ENCODE results near the gene MRAP.

The MRAP gene

DNA sequence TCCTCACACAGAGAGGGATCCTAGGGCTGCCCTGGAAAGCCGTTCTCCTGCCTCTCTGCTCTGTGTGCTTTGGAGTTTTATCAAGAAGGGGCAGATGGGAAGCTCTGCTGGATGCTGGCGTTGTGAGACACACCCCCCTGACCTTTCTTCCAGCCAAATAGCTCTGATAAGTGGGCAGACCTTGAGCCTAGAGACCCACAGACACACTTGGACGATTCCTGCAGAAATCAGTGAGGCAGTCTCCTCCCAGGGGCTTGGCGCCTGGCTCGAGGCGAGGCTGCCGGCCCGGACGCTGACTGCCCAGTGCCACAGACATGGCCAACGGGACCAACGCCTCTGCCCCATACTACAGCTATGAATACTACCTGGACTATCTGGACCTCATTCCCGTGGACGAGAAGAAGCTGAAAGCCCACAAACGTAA is at the start of gene MRAP:
MRAP (plus strand) TSS at position 198 of the 424 bp plus-strand sequence; CDS start at position 315, 117 bp downstream.
- TF ChIP-seq, protein P1, sequence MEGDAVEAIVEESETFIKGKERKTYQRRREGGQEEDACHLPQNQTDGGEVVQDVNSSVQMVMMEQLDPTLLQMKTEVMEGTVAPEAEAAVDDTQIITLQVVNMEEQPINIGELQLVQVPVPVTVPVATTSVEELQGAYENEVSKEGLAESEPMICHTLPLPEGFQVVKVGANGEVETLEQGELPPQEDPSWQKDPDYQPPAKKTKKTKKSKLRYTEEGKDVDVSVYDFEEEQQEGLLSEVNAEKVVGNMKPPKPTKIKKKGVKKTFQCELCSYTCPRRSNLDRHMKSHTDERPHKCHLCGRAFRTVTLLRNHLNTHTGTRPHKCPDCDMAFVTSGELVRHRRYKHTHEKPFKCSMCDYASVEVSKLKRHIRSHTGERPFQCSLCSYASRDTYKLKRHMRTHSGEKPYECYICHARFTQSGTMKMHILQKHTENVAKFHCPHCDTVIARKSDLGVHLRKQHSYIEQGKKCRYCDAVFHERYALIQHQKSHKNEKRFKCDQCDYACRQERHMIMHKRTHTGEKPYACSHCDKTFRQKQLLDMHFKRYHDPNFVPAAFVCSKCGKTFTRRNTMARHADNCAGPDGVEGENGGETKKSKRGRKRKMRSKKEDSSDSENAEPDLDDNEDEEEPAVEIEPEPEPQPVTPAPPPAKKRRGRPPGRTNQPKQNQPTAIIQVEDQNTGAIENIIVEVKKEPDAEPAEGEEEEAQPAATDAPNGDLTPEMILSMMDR (IDR thresholded peaks at IDR 0.05; ENCODE audit: insufficient read depth, missing control alignments): no peak
- FAIRE-seq (no peak), DNase-seq (ENCODE audit: insufficient read length, low spot score) (no peak)

DNA sequence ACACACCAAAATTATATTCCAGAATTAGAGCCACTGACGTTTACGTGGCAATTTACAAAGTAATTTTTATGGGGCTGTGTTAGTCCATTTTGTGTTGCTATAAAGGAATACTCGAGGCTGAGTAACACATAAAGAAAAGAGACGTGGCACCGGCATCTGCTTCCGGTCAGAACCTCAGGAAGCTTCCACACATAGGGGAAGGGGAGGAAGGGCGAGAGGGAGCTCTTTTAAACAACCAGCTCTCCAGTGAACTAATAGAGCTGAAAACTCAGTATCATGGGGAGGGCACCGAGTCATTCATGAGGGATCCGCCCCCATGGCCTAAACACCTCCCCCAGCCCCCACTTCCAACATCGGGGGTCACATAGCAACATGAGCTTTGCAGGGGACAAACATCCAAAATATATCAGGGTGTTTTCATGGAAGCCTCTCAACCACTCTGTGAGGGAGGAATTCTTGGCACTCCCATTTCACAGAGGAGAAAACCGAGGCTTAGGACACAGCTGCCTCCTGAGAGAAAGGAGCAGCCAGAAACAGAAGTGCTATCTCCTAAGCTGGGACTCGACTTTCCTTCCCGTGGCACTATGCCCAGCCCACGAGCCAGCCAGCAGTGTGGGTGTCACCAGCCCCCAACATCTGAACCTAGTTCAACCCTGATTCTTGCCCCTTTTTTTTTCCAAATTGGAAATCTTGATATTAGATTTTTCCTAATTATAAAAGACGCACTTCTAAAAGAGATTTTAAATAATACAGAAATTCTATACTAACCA is 49.0 kb upstream of the MRAP start:
- TF ChIP-seq, protein P1 (IDR thresholded peaks at IDR 0.05; ENCODE audit: insufficient read depth, missing control alignments): no peak
- FAIRE-seq (no peak), DNase-seq (ENCODE audit: insufficient read length, low spot score) (no peak)

DNA sequence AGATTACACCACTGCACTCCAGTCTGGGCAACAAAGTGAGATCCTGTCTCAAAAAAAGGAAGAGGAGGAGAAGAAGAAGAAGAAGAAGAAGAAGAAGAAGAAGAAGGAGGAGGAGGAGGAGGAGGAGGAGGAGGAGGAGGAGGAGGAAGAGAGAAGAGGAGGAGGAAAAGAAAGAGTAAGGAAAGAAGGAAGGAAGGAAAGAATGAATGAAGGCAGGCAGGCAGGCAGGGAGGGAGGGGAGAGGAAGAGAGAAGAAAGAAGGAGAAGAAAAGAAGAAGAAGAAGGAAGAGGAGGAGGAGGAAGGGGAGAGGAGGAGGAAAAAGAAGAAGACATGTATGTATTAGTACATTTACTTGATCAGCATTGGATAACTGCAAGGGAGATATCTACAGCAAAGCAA is 46.5 kb upstream of the MRAP start:
- FAIRE-seq (no peak), DNase-seq (ENCODE audit: insufficient read length, low spot score) (no peak)
- TF ChIP-seq, protein P1 (IDR thresholded peaks at IDR 0.05; ENCODE audit: insufficient read depth, missing control alignments): no peak

DNA sequence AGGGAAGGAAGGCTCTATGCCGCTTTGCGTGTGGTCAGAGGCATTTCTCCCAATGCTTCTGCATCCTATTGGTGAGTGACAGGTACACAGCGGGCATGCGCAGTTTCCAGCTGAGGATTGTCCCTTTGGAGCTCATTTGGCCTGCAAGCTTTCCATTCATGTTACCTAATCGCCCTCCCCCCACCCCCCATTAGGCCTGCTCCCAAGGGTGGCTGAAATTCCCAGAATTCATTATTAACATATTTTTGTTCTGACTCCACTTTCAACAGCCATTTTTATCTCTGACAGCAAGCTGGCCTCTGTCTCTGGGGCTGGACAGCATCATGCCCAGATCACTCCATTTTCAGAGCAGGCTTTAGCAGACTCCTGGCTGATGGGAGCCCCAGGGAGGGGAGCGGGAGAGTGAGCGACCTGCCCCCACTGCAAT is 45.4 kb upstream of the MRAP start:
- TF ChIP-seq, protein P1 (IDR thresholded peaks at IDR 0.05; ENCODE audit: insufficient read depth, missing control alignments): no peak
- FAIRE-seq: no peak
- no peak for DNase-seq (ENCODE audit: insufficient read length, low spot score)

DNA sequence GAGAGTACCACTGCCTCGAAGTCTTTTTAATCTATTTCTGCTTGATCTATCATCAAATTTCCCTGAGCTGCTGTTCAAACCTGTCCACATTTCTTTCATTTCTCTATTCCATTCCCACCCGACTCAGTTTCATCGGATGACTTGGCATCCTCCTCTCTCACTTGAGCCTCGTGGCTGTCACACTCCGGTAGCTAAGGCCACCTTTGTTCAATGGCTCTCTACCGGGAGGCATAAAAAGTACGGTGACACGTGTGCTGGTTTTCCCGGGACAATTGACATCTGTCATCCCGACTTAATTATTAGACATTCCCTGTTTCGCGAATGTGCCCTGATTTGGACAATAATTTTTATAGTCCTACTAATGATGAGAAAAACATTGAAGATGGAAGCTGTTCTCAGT is 42.4 kb upstream of the MRAP start:
- TF ChIP-seq, protein P1 (IDR thresholded peaks at IDR 0.05; ENCODE audit: insufficient read depth, missing control alignments): no peak
- DNase-seq (ENCODE audit: insufficient read length, low spot score): no peak
- FAIRE-seq: no peak

DNA sequence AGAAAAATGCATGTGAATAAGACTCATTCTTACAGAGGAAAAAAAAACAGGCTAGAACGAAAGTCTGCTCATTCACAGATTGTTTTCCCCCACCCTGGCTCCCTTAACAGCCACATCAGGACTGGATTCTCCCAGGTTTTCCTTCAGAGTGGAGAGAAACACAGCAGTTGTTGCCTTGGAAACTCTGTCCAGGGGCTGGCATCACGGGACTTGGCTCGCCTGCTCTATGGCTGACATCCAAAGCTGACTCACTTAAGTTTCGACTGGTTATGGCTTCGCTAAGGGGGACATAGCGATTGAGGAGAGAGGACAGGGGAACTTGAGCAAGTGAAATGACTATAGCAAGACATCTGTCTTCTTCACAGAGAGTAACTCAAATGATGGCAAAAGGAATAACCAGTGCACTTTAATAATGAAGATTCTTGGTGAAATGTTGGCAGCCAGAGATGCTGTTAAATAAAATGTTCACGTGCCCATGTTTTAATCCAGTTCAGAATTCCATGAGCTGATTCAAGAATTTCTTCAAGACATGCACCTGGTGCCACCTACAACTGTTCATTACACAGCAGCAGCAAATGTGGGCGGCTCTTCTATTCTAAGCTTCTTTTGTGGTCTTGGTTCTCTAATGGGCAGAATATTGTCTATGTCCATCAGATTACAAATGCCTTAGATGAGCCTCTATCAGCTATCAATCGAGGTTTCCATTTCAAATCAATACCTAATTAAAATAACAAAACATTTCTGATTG is 41.6 kb upstream of the MRAP start:
- no peak for FAIRE-seq
- no peak for DNase-seq (ENCODE audit: insufficient read length, low spot score)
- TF ChIP-seq, protein P1 (IDR thresholded peaks at IDR 0.05; ENCODE audit: insufficient read depth, missing control alignments): no peak
